AG04450 (cell line): Measurements from ENCODE around the gene PRG2. TPM values are rescaled to one million over a fixed set of nuclear protein-coding genes. Genes with fewer than 3 reads are reported as not detected.
A peak's percentile ranks its signal among the peaks of the same experiment; 100 is the strongest.

ENCODE experiments used
- CTCF ChIA-PET: fragments of 300-600, 350-600 bp; formaldehyde crosslinking; extraction: SDS; loops from one replicate; lab custom pipeline; 2022; ENCODE audit warnings: antibody characterized with exemption, inconsistent platforms; lab: Charles Lee
- POLR2A ChIA-PET: fragments of 350-600 bp; formaldehyde crosslinking; extraction: SDS; loops from one replicate; lab custom pipeline; 2021; ENCODE audit warnings: antibody characterized with exemption, inconsistent platforms; lab: Yijun Ruan, JAX
- DNase-seq: peaks from one replicate; pipeline ENCODE4 v3.0.0-alpha.2; 2011; ENCODE audit warnings: low read depth, low spot score
- H3K27ac ChIP-seq: one replicate; pipeline ENCODE4 v1.5.1; 2012; ENCODE audit warnings: low read depth, low read length, control low read depth
- H3K27me3 ChIP-seq: one replicate; pipeline ENCODE4 v1.6.0; 2012; ENCODE audit warnings: low read length; ENCODE audit not compliant: control insufficient read depth, insufficient read depth
- H3K4me3 ChIP-seq: 2 replicates; pipeline ENCODE4 v1.5.1; 2011; ENCODE audit warnings: mild to moderate bottlenecking, low read depth, low read length, control low read depth
- H3K9me3 ChIP-seq: 2 replicates; pipeline ENCODE4 v1.5.1; 2012; ENCODE audit warnings: low read length; ENCODE audit not compliant: control insufficient read depth, insufficient read depth
- polyA plus RNA-seq: library from polyadenylated mRNA; depleted of rRNA; stranded (reverse); fragments of >200 nt; gene quantifications from 2 replicates; pipeline ENCODE4 v1.2.3, GENCODE V29; 2011
- TF ChIP-seq, protein P1 (sequence below): IDR thresholded peaks from 2 replicates; pipeline ENCODE4 v1.5.1; 2011; ENCODE audit warnings: low read depth, low read length, control low read depth, inconsistent platforms

Gene PRG2
- polyA plus RNA-seq, 1 experiment: not detected

DNA sequence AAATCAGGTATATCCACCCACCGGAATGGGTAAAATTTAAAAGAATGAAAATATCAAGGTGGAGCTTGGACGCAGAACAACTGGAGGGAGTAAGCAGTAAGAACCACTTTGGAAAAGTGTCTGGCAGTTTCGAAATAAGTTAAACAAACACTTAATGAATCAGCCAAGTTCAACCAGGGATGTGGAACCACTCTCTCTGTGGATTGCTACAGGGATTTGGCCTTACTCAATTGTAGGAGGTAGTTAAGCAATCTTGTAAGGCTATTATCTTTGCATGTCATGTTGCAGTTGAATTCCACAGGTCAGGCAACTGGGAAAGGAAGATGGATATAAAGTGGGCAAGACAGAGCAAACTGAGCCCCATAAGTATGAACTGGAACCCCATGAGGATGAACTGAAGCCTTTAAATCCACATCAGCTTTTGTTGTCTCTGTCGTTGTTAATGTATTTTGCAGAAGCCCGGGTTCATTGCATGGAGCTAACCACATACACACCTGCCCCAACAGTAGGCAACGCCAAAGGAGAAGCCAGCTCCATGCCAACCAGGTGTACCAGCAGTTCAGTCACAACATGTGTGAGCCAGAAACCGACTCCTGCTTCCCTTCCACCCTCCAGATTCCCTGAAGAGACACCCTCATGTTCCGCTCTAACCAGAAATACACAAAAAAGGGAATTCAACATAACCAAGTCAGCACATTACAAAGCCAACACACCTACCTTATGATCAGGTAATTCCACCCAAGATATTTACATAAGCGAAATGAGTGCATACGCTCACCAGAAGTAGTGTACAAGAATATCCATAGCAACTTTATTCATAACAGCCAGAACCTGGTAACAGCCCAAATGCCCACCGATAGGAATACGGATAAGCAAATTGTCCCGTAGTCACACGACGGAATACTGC, 44.4 kb upstream of the PRG2 start:
- Histone ChIP-seq H3K4me3 (no peak overlapping the region), H3K27me3 (no peaks in the 10 kb centered on the region), H3K9me3 (no peaks in the 10 kb centered on the region), H3K27ac (peak overlapping the region; percentile 41)
- TF ChIP-seq, protein P1, sequence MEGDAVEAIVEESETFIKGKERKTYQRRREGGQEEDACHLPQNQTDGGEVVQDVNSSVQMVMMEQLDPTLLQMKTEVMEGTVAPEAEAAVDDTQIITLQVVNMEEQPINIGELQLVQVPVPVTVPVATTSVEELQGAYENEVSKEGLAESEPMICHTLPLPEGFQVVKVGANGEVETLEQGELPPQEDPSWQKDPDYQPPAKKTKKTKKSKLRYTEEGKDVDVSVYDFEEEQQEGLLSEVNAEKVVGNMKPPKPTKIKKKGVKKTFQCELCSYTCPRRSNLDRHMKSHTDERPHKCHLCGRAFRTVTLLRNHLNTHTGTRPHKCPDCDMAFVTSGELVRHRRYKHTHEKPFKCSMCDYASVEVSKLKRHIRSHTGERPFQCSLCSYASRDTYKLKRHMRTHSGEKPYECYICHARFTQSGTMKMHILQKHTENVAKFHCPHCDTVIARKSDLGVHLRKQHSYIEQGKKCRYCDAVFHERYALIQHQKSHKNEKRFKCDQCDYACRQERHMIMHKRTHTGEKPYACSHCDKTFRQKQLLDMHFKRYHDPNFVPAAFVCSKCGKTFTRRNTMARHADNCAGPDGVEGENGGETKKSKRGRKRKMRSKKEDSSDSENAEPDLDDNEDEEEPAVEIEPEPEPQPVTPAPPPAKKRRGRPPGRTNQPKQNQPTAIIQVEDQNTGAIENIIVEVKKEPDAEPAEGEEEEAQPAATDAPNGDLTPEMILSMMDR: no peak
- CTCF ChIA-PET: interaction anchor here (0.6 to 1.3 kb wide), 3 partner anchors 23 to 58 kb away, joined by 3 to 12 read pairs (median 4); no protein-coding TSS in a partner anchor
- DNase-seq: peak; percentile 86
- POLR2A ChIA-PET: interaction anchor here (0.6 kb wide), 1 partner anchor 24 kb away, joined by 13 read pairs; no protein-coding TSS in a partner anchor

DNA sequence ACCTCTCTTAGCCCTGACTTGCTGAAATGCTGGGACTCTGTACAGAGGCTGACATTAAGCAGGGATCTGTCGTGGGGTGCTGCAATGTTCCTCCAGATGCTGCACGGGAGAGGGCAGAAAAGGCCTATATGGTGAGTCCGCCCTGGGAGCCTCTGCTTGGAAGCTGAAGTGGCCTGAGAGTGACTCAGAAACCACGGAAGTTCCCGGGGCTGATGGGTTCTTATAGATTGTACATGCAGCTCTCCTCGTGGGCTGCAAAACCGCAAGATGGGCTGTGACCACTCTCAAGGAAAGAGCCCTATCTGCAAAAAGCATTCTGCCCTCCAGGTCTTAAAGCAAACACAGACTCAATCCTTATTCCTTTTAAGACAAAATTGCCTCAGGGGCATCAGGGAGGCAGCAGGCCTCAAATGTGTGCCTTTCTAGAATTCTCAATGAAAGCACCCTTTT, 42.3 kb upstream of the PRG2 start:
- ChIA-PET POLR2A (no interaction called here), CTCF (no interaction called here)
- peak overlapping the region; percentile 84 for H3K27ac ChIP-seq
- H3K4me3 ChIP-seq: no peak overlapping the region
- peak; percentile 61 for DNase-seq
- H3K27me3 ChIP-seq: no peaks in the 10 kb centered on the region
- TF ChIP-seq, protein P1: no peak
- H3K9me3 ChIP-seq: no peaks in the 10 kb centered on the region

DNA sequence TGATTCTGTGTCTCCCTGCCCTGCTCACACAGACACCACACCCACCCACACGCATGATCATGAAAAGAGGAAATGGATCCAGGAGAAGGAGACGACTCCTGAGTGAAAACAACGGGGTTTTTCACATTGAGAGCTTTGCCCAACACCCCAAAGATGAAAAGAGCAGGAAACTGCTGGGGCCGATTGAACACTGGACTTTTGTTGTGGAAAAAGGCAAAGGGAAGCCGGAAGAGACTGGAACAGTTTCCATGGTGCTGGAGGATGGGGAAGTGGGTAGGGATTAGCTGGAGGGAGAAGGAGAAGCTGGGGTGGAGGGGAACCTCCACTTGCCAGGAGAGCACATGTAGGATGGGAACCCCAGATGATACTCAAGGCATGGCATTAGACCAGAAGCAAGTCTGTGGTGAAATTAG, 41.7 kb upstream of the PRG2 start:
- CTCF ChIA-PET: no interaction called here
- DNase-seq: no peak
- TF ChIP-seq, protein P1: no peak
- Histone ChIP-seq H3K27me3 (no peaks in the 10 kb centered on the region), H3K4me3 (no peak overlapping the region), H3K27ac (peak overlapping the region; percentile 84), H3K9me3 (no peaks in the 10 kb centered on the region)
- POLR2A ChIA-PET: no interaction called here

DNA sequence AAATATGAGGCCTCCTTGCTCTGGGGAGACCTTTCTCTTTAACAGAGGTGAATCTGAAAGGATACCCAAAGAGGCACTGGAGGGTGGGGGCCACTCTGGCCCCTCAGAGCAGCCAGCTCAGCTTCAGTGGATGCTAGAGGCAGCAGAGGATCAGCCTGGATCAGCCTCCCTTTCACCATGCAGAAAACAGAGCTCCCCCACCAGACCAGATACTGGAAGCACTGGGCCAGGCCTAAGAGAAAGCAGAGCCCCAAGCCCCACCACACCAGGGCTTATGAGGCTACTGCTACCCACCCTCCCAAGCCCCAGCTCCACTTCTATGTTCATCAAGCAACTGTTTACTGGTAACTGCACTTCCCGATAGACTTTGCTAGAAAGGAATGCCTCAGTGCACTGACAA, 40.5 kb upstream of the PRG2 start:
- Histone ChIP-seq H3K9me3 (no peaks in the 10 kb centered on the region), H3K4me3 (no peak overlapping the region), H3K27ac (no peak overlapping the region), H3K27me3 (no peaks in the 10 kb centered on the region)
- ChIA-PET CTCF (interaction anchor here (0.6 to 1.6 kb wide), 5 partner anchors 20 to 213 kb away, joined by 3 to 18 read pairs (median 3); no protein-coding TSS in a partner anchor), POLR2A (no interaction called here)
- no peak for DNase-seq
- TF ChIP-seq, protein P1: no peak

DNA sequence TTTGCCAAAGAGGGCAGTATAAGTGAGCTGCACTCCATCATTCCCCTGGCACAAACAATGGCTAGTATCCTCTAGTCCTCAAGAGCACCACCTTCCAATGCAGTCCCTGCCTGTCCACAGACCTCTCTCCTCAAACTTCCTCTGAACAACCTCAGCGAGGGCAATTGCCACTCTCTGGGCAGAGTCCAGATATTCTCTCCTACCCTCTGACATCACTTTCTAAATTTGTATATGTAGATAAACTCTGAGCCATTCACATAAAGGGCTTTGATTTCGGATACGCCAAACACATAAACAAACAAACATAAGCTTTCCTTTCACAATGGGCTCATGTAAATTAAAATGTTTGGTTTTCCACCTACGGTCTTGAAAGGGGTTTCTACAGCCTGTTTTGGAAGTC, 39.5 kb upstream of the PRG2 start:
- no peak overlapping the region for H3K4me3 ChIP-seq
- H3K9me3 ChIP-seq: no peaks in the 10 kb centered on the region
- no peaks in the 10 kb centered on the region for H3K27me3 ChIP-seq
- no peak for DNase-seq
- TF ChIP-seq, protein P1: no peak
- ChIA-PET POLR2A (no interaction called here), CTCF (interaction anchor here (1.3 to 1.6 kb wide), 4 partner anchors 28 to 214 kb away, joined by 3 to 18 read pairs (median 4); no protein-coding TSS in a partner anchor)
- no peak overlapping the region for H3K27ac ChIP-seq
